Heart left ventricle (tissue), 13 donors: Measurements from ENCODE around the gene PF4V1.

Experiments
- POLR2A ChIP-seq, 2 donors: fragments of 450-650 bp; IDR thresholded peaks; one replicate each; pipeline ENCODE4 v1.6.1; 2017; ENCODE audit warnings: antibody characterized with exemption in 2 of 2, mild to moderate bottlenecking in 2 of 2, moderate library complexity in 2 of 2
- TF ChIP-seq, protein P1 (sequence below), 12 donors: fragments of 200-600 bp; sonication (generic) in 4 of 12; IDR thresholded peaks; one replicate each; pipeline versions ENCODE4 v1.5.0 to v1.8.0; 2018 to 2022; ENCODE audit warnings: antibody characterized with exemption in 12 of 12, mild to moderate bottlenecking in 5 of 12
- donor health status: ischemic (EF 13 %, LVEDD 7.1; RV severe dilation, severe dysfunction).
- donor health status: DM: no; HTN: yes; CAD: no.
- donor health status: DM: no; HTN: no; CAD: no.
- donor health status: ischemic (EF 25% LVEDD 6.9; RV normal size, moderate dysfunction).
- donor health status: ischemic (EF 25% LVEDD 5.7; RV mildly dilated, moderate dysfunction).
- donor health status: ischemic (EF 35%, LVEDD 5.7; RV mildly dilated, moderate dysfunction).
- donor health status: nonischemic (EF 11% LVEDD 7.7; RV severe dilation, severe dysfunction).
- donor health status: DM: yes; HTN: yes; CAD: no.
- donor health status: PGD.
- donor health status: ischemic (EF 29% LVEDD 5.4; RV normal size, mild dysfunction).
- donor health status: nonischemic (EF 23%, LVEDD 6.1; RV moderate dilation, normal function).

DNA sequence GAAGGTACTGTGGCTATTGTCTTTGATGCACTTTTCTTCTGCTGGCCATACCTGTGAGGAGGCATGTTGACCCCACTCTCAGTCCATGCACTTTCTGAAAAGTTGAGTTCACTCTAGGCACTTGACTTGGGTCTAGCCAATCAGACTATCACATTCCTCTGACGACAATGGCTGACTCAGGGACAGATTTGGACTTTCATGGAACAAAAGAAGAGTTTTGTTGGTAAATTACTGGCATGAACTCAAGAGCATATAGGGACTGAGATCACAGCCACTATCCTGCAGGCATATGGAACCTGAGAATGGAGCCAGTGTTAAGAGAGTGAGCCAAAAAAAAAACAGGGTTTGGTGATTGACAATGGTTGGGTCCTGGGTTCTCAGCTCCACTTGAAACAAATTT lies 41.3 kb upstream of the PF4V1 start:
- TF ChIP-seq, protein P1, sequence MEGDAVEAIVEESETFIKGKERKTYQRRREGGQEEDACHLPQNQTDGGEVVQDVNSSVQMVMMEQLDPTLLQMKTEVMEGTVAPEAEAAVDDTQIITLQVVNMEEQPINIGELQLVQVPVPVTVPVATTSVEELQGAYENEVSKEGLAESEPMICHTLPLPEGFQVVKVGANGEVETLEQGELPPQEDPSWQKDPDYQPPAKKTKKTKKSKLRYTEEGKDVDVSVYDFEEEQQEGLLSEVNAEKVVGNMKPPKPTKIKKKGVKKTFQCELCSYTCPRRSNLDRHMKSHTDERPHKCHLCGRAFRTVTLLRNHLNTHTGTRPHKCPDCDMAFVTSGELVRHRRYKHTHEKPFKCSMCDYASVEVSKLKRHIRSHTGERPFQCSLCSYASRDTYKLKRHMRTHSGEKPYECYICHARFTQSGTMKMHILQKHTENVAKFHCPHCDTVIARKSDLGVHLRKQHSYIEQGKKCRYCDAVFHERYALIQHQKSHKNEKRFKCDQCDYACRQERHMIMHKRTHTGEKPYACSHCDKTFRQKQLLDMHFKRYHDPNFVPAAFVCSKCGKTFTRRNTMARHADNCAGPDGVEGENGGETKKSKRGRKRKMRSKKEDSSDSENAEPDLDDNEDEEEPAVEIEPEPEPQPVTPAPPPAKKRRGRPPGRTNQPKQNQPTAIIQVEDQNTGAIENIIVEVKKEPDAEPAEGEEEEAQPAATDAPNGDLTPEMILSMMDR (IDR thresholded peaks at IDR 0.05): no peak
- TF ChIP-seq POLR2A (IDR thresholded peaks at IDR 0.05): no peak
